PC-3 (cell line): ENCODE measurements around the gene SPC25.

Experiments
- CTCF ChIP-seq: fragments of 300-600 bp; sonication (generic); conservative IDR thresholded peaks from 2 replicates; pipeline ENCODE4 v1.5.1; 2017; ENCODE audit warnings: antibody characterized with exemption, low read depth, mild to moderate bottlenecking, low read length
- EZH2 ChIP-seq: fragments of 300-600 bp; sonication (generic); IDR thresholded peaks from one replicate; pipeline ENCODE4 v1.6.1; 2017; ENCODE audit warnings: antibody characterized with exemption, mild to moderate bottlenecking, low read length; ENCODE audit not compliant: unreplicated experiment

GRCh38 chr2:168841445-168841844 lies 48.8 kb downstream of the SPC25 start:
- TF ChIP-seq CTCF = no peak
- TF ChIP-seq EZH2 = no peak
